CD4-positive, alpha-beta T cell treated with Interleukin-4 for 1 hour (primary cell): ENCODE results near the gene BCAS2.
"Not testable (repeated sequence)": the region's sequence is repeated elsewhere in the genome, so short reads cannot be mapped to it uniquely, and the experiment has no call there.

Experiments
- DNase-seq, 2 donors: peaks; one replicate each; pipeline ENCODE4 v3.0.0-alpha.2; 2020 to 2022

The BCAS2 gene

DNA sequence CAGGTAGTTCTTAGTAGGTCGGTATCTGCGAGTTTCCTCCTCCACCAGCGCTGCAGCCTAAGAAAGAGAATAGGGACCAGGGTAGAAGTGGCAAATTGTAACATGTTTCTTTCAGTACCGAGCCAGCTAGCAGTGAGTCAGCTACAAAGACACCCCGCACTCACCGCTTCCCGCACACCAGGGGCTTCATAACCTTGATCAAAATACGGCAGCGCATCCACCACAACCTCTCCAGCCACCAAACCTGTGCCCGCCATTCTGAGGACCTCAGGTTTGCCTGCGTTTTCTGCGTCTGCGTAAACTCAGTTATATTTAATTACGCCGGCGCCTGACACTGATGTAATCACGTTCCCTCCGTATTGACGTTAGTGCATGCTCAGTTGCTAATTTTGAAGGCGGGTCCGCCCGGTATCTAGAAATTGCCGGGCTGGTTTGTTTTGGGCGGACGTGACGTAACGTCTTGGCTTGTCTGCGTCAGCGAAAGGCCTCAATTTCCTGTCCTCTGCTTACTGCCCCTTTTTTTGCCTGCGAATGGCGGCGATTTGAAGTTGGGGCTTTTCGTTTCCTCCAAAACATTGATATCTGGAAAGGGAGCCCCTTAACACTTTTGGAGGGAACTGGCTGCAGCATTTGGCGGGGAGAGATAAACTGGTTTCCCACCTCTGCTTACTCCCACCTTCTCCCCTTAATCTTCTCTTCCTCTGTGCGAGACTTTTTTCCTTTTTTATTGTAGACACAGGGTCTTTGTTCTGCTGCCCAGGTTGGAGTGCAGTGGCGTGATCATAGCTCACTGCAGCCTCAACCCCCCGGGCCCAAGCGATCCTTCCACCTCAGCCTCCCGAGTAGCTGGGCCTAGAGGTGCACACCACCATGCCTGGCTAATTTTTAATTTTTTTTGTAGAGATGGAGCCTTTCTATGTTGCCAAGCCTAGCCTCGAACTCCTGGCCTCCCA is at the start of gene BCAS2:
BCAS2 (minus strand) TSS at position 281 of the 953 bp plus-strand sequence; CDS start at position 257, 24 bp downstream.
- DNase-seq, result peak; percentile 98

- no peak for DNase-seq
Measured at GRCh38 chr1:114627107-114627506, 45.7 kb upstream of the BCAS2 start.

DNA sequence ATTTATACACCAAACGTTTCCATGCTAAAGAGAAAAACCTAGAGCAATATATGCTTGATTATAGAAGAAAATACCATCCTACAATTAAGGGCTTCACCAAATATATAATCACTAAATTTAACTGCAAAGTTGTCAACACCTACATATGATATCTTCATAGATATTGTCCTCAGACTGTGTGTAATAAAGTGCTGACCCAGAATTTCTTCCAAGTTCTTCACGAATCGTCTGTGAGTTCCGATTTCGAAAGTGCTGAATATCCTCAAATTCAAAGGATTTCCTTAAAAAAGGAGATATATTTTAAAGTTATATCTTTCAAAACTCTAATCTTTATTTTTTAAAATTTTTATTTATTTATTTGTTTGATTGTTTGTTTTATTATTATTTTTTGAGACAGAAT is 41.9 kb upstream of the BCAS2 start:
- DNase-seq, result no peak

GRCh38 chr1:114620419-114620818 is 39.0 kb upstream of the BCAS2 start:
- no peak for DNase-seq

DNA sequence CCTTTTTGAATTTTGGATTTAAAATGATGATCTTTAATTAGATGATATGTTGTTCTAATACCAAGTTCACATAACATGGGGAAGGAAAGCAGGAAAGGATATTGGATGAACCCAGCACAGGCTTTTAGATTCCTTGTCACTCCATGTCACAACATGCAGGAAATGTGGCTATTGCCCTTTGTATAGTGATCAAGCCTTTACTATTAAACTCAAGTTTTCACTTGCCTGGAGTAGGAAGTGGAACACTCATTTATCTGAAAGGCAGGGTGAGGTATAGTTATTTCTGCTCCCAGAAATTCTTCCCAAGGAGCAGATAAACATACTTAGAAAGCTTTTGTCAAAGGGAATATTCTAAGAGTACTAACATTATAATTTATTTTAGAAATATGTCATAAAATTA is 37.2 kb upstream of the BCAS2 start:
- no peak for DNase-seq

DNA sequence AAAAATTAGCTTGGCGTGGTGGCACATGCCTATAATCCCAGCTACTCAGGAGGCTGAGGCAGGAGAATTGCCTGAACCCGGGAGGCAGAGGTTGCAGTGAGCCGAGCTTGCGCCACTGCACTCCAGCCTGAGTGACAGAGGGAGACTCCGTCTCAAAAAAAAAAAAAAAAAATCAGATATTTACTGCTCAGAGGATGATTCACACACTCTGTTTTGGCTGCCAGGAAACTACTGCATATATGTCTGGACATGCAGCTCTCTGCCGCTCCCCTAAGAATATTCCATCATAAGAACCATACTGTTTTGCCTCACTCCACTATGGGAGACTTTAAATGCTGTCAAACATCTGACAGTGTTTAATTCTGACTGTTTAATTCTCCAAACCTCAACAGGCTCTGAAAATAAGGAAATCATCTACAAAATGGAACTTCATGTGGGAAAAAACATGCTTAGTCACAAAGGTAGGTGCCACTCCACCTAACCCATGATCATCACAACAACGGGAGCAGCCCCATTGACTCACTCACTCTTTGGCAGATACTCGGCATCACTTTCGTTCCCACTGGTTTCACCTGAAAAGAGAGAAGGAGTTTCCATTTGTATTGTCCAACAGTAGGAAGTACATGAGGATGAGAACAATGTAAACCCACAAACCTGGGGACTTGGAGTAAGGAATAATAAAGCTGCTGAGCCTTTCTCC is 29.3 kb upstream of the BCAS2 start:
- no peak for DNase-seq

DNA sequence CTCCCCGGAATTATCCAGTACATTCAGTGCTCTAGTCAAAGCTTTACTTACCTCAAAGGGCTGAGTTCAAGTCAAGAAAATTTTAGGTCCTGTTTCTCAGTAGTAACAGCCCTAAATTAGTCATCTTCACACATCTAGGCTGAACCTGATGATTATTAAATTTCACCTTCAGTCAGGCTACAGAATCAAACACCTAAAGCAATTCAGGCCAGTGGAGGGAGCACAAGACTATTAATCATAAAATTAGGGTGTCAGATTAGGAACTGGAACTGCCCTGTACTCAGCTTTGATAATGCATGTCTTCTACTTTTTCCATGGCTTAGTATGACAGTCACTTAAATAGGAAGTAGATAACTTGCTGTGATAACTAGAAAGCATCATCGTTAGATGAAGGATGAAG is 28.4 kb upstream of the BCAS2 start:
- DNase-seq, result no peak

DNA sequence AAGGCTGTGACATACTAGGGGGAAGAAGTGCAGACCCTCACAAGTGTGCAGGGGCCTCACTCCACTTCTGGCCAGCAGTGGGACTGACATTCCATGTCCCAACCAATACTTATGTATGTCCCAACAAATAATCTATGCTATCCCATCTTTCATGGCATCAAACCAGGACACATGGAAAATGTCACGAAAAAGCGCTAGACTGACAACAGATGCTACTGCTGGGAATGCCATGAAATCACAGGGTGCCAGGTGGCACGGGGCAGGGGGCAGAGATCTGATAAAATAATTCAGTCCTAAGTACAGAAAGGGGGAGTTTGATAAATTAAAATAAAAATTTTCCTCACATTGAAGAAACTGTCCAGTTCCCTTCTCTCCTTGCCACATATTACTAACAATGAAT is 27.6 kb upstream of the BCAS2 start:
- no peak for DNase-seq

GRCh38 chr1:114607223-114607622 is 25.8 kb upstream of the BCAS2 start:
- DNase-seq, result no peak

GRCh38 chr1:114597949-114598348 is 16.5 kb upstream of the BCAS2 start:
- DNase-seq, result no peak

- DNase-seq, result no peak
Measured at GRCh38 chr1:114595602-114596001, 14.2 kb upstream of the BCAS2 start.

DNA sequence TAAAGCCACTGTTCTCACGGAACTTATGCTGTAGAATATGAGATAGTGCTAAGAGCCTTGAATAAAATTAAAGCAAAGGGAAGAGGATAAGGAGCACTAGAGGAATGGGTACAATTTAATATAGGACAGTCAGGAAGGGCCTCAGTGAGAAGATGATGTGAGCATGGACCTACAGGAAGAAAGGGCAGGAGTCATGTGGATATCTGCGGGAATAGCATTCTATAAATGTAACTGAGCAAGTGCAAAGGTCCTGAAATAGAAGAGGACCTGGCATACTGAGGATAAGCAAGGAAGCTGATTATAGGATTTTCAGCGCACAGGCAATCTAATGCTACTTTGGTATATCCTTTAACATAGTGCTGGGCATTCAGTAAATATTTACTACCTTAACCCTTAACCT is 12.6 kb upstream of the BCAS2 start:
- DNase-seq, result no peak

- DNase-seq, result no peak
Measured at GRCh38 chr1:114589122-114589521, 7.7 kb upstream of the BCAS2 start.

DNA sequence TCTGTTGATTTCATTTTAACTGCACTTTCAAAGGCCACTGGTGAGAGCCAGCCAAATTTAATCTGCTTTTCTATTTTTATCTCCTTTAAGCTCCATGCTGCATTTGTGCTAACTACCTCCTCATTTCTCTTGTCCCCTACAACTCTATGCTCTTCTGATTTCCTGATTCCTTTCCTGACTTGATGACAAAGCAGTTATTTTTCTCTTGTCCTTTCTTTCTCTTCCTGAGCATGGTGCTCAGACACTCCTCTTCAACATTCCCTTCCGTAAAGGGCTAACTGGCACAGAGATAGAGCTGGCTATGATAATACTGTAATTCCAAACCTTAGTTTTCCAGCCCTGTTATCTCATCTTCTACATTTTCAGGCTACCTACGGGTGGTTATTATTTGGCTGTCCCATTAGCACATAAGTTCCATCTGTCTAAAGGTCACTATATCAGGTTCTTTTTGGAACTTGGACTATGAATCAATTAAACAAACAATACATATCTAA is 6.8 kb upstream of the BCAS2 start:
- DNase-seq, result no peak

DNA sequence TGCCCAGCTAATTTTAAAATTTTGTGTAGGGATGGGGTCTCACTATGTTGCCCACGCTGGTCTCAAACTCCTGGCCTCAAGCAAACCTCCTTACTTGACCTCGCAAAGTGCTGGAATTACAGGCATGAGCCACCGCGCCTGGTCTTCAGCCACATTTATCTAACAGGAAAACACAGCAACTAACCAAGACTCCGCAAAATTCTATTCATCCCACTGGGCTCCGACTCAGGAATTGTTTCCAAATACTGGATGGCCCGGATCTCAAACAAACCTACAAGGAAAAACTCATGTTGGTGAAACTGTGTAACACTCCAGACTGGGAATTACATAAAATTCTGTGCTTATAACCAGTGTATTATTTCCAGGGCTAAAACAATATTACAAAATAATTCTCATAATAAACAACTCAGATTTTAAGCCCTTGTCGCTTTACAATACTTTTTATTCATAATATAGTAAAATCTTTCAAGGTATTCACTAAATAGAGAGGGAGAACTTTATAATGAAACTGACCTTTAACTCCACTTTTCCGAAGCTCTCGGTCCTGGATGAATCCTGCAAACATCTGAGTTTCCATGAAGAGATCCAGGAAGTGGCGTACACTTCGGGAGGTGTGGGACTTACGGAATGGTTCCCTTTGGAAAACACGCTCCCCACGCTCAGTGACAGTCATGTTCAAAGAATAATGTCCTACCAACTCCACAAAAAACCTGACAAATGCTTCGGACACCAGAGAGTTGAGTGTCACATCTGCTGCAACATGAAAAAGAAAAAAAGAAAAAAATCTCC is 6.0 kb upstream of the BCAS2 start:
- no peak for DNase-seq

DNA sequence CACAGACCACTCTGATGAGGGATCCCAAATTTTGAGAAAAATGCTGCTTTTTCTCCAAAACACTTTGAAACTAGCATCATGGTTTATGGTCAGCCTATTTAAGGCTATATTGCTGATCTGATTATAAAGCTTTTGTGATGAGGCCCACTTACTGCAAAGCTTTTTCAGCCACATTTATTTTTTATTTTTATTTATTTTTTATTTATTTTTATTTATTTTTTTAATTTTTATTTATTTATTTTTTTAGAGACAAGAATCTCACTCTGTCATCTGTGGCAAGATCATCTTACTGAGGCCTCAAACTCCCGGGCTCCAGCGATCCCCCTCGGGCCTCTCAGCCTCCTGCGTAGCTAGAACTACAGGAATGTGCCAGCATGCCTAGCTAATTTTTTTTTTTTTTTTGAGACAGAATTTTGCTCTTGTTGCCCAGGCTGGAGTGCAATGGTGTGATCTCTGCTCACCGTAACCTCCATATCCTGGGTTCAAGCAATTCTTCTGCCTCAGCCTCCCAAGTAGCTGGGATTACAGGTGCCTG is 5.2 kb upstream of the BCAS2 start:
- no peak for DNase-seq

- no peak for DNase-seq
Measured at GRCh38 chr1:114585231-114585630, 3.8 kb upstream of the BCAS2 start.

DNA sequence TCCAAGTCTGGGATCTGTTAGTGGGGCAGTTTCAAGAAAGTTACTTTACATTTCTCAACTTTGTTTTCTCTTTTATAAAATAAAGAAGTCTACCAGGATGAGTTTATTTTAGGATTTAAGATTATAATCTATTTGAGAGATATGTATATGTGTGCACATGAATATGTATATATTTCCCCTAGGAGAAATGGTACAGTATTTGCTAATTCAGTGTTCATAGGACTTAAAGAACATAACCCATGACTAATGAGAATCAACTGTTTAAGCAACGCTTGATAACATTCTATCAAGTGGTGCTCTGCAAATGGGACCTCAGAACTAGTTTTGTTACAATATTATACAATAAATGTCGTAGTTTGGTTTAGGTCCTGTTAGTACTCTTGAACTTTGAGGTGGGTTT is 7.0 kb downstream of the BCAS2 start:
- no peak for DNase-seq

DNA sequence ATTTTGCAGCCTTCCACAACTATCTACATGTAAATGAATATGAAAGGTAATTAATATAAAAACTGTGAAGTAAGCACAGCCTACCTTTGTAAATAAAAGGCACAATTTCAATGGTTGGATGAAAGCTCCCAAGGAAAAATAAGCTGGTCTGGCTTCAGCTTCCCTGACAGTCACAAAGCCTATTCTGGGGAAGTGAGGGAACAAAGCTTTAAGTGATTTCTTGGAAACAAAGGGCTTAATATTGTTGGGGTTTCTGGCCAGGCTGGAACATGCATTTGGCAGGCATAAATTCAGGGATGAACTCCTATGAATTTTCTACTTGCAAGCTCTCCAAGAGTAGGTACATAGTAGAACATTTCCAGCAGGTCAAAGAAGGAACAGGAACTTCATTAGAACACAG is 17.3 kb downstream of the BCAS2 start:
- no peak for DNase-seq

DNA sequence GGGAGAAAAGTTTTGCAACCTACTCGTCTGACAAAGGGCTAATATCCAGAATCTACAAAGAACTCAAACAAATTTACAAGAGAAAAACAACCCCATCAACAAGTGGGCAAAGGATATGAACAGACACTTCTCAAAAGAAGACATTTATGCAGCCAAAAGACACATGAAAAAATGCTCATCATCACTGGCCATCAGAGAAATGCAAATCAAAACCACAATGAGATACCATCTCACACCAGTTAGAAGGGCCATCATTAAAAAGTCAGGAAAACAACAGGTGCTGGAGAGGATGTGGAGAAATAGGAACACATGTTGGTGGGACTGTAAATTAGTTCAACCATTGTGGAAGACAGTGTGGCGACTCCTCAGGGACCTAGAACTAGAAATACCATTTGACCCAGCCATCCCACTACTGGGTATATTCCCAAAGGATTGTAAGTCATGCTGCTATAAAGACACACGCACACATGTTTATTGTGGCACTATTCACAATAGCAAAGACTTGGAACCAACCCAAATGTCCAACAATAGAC is 18.4 kb downstream of the BCAS2 start:
- DNase-seq, result not testable (repeated sequence)

DNA sequence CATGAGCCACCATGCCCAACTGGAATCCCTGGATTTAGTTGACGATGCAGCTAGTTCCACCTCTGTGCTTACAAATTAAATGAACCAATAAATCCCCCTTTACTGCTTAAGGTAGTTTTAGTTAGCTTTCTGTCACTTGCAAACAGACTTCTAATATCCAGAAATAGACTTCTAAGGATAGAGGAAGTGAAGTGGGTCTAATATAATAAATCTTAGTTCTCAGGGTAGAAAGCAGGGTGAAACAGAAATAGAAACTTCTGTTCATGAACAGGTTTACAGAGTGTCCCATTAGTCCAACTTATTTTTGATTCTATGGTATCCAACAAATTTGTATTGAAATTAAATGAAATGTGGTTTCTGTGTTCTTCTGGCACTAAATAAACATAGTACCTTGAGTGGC is 20.1 kb downstream of the BCAS2 start:
- no peak for DNase-seq

DNA sequence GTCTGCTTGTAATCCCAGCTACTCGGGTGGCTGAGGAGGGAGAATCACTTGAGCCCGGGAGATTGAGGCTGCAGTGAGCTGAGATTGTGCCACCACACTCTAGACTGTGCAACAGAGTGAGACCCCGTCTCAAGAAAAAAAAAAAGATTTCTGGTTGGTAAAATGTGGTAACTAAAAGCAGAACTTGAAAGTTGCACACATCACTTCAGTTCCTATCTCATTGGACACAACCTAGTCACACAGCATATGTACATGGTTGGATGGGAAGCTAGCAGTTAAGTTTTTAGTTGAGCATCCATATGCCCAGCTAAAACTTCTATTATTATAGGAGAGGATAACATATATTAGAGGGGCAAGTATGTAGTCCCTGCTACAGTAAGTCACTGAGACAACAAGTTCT is 22.1 kb downstream of the BCAS2 start:
- no peak for DNase-seq

DNA sequence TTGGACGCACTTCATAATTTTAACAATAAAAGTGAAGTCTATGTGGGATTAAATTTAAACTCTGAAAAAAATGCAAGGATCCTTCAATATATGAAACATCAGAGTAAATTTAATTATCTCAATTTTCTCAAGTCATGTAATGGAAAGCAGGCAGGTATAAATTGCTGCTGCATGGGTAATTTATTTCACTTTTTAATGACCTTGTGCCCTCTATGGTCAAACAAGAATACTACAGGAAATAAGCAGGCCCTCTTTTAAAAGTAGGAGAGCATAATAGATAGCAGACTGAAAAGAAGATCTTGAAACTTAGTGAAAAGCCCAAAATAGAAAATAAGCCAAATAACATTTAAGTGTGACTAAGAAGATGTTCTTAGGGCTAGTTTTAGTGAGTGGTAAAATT is 22.9 kb downstream of the BCAS2 start:
- peak in 1 of 2 donors; percentile 46 for DNase-seq
